ENCODE data around the gene ERAP2.

ERAP2 gene

DNA sequence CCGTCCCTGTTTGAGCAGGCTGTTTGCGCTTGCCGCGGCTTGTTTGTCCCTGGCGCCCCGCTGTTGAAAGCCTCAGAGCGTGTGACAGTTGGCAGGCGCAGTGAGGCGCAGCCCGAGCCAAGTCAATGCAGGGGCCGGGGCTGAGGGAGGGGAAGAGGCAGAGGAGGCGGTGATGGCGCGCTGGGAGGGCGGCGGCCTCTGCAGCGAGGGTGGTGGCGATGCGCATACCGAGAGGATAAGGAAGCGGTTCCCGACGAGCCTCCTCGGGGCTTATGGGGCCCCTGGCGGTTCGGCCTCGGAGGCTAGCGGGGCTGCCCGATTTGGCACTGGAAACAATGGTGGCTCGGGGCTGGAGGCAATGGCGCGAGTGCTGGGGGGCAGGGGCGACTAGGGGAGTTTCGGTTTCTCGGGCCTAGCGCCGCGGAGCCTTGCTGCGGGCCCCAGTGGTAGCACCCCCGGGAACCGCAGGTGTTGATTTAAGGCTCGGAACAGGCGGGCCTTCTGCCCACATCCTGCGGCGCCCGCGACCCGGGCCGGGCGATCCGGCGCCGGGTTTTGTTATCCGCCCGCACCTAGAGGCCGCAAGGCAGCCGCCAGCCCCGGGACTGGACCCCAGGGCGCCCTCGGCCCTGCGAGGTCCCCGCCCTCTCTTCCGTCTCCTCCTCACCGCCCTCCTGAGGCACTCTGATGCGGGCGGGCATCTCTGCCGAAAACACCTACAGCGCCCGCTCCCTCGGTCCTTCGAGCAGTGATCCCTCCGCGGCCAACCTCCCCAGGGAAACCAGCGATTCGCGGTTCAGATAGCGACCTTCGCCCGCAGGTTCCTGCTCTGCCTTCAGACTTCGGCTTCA, 58.6 kb downstream of the ERAP2 start:
- DNase-seq = peak; percentile 97

DNA sequence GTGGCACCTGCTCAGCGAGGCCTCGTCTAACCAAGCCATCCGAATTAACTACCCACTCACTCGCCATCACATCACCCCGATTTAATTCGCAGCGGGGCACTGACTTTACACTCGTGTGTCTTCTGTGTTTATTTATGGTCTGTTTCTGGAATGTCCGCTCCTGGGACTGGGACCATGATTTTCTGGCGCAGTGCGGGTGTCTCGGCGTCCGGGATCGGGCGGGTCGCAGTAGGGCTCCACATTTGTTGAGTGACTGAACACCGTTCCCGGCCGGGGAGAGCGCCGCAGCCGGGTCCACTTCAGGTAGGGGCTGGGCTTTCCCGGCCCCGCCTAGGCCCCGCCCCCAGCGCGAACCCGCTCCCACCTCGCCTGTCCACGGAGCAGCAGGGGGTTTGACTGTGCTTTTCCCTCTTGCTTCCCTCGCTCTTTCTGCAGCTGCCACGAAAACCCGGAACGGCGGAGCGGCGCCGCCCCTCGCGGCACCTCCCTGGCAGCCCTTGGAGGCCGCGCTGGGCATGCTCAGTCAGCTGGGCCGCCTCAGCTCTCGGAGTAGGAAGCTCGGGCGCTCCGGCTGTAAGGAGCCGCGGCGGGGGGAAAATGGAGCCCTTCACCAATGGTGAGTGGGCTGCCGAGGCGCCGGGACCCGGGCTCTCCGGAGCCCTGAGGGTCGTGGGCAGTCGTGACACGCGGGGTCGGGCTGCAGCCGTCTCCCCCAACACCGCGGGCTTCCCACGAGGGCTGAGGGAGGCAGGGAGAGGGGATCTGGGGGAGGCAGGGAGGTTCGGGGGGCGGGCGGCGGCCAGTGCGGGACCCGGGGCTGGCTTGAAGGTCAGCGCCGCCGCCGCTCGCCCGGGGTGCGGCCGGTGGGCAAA, 59.5 kb downstream of the ERAP2 start, which contains the start of gene LNPEP:
TSS of gene LNPEP (plus strand) at position 522 of the 872 bp plus-strand sequence. CDS start at position 598, 76 bp downstream.
- DNase-seq = peak; percentile 98

DNA sequence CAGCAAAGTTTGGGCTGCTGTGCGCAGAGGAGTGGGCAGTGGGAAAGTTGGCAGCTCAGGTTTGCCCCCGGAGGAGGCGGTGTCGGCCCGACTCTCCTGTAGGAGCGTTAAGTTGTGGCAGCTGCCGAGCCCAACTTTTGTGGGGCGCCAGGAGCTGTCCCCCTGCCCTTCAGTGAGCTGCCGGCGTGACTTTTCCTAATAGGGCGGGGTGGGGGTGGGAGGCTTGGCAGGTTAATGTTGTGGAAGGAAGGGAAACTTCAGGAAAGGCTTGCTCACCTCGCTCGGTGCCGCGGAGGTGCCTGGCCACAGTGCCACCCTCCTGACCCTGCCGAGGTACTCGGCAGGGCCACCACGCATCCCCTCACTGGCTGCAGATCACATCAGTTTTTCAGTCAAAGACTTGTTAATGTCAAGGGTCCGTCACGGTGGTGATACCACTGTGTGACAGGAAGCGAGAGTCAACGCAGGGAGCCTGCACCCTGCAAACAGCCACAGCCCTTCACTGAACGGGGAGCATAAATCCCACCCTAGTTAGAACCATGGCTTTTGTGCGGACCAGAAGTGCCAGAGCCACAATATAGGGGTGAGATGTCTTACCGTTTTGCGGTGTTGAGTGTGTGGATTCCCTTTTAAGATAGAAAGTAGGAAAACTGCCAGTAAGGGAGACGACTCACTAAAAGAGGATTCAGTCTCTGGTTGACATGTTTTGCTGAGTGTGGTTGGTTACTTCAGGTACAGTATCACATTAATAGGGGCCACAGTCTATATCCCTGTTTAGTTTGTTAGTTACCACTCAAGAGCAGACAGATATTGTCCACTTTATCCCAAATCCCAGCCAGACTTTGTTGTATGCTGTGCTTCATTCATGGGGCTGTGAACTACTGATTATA, 60.4 kb downstream of the ERAP2 start:
- DNase-seq = peak; percentile 81

DNA sequence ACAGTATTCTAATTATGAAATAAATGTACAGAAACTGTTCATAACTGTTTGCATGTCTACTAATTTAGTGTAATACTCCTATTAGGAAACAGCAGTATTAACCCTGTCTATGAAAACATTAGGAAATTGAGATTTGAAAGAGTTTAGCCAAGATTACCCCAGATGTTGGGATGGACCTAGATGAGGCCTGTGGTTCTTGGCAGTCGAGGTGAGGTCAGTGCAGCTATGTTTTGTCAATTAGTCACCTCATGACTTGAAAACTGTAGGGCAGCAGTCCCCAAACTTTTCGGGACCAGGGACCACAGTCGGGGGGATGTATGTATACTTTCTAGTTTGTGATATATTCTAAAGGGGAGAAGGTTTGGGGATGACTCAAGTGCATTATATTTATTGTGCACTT, 64.3 kb downstream of the ERAP2 start:
- DNase-seq = no peak

DNA sequence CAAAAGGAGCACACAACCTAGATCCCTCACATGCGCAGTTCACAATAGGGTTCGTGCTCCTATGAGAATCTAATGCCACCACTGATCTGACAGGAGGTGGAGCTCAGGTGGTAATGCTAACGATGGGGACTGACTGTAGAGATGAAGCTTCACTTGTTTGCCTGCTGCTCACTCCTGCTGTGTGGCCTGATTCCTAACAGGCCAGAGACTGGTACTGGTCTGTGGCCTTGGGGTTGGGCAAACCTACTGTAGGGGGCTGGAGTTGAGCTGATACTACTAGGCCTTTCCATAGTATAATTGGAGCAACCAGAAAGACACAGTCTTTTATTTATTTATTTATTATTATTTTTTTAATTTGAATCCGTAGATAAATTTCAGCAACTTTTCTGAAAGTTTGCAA, 64.8 kb downstream of the ERAP2 start:
- no peak for DNase-seq

DNA sequence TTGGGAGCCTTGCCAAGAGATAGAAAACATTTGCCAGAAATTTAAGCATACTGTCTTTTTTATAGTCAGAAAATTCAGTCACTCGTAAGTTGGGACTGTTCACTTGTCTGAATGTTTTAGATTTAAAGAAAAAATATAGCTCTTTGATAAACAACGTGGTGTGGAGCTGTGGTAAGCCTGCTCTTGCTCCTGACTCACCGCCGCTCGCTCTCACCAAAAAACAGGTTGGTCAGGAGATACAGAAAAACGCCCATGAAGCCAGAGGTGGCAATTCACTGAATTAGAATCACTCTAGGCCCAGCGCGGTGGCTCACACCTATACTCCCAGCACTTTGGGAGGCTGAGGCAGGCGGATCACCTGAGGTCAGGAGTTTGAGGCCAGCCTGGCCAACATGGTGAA, 65.8 kb downstream of the ERAP2 start:
- DNase-seq = no peak

DNA sequence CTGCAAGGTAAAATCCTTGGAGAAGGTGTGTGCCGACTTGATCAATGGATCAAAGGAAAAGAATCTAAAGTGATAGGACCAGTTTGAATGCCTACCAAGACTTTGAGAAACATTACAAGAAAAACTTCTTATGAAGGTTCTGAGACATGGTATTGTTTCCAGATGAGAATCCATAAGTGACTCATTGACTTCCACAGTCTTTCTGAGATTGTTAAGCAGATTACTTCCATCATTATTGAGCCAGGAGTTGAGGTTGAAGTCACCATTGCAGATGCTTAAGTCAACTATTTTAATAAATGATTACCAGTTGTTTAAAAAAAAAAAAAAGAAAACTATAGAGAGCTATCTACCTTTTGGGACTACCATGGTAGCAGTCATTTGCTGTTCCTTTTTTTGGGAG, 66.6 kb downstream of the ERAP2 start:
- no peak for DNase-seq

DNA sequence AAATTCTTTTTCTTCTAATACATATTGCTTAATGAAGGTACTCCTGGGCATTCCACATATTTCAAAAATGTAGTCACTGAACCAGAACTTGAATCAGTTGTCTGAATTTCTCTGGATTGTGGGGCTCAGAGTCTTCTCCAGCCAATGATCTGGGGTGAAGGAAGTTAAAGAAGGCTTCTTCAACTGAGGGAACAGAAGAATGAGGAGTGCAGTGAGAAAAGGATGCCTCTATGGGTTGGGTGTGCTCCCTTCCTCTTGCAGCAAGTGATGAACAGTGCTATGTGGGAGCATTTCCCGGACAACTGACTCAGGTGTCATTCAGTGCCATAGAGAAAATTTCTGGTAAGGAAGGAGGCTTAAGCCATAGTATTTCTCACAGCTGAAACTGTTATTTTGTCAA, 67.5 kb downstream of the ERAP2 start:
- no peak for DNase-seq

DNA sequence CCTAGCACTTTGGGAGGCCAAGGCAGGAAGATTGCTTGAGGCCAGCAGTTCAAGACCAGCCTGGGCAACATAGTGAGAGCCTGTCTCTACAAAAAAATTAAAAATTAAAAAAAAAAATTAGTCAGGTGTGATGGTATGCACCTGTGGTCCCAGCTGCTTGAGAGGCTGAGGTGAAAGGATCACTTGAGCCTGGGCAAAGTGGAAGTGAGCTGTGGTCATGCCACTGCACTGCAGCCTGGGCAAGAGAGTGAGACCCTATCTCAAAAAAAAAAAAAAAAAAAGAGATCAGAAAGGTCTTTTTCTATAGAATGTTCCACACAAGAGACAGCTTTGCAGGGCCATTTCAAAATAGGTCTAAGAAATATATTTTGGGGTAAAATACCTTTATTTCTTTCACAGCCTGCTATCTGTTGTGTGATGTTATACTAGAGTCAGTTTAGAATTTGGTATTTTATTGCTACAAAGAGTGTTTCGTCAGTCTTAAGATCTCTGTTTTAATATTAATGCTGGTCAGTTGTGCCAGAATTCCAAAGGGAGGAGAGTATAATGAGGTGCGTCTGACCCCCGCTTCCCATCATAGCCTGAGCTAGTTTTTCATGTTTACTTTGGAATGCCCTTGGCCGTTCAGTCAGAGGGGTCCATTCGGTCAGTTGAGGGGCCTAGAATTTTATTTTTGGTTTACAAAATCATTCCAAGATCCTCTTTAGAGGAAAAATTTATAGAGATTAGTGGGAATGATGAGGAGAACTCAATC, 69.0 kb downstream of the ERAP2 start:
- DNase-seq = no peak

DNA sequence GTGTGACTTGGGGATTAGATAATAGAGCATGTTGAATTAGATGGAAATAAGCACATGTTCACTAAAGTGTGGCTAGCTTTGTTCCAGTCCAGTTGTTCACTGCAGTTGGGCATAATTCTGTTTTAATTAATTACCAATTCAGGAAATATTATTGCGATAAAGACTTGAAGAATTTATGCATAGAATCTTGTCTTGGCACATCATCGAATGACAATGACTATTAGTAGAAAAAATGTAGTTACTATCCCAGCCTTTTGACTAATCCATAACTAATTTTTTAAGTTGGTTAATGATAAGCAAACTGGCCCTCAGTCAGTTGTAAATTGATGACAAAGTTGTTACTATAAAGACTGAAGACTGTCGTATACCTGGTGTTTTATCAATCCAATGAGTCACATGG, 70.1 kb downstream of the ERAP2 start:
- no peak for DNase-seq

DNA sequence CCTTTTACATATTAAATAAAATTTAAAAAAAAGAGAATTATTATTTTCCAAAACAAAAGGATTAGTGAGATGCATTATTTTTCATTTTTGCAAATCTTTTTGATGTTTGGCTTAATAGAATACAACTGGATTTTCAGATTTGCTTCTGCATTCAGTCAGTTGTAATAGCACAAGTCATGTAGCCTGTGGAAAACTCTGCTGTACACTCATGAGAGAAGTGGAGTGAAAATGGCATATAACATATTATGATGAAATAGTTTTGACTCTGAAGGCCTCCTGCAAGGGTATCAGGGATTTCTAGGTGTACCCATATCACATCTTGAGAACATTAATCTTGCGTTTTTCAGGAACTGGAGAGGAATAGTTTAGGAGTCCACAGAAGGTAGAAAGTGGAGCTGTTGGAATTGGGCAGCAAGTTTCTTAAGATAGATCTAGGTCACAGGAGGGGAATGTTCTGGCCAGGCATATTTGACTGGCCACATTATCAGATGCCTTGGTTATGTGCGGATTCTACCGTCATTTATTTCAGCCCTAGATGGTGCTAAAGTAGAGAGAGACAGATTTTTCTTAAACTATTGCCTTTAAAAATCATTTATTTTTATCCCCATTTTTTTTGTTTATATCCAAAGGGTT, 75.9 kb downstream of the ERAP2 start:
- DNase-seq = no peak

DNA sequence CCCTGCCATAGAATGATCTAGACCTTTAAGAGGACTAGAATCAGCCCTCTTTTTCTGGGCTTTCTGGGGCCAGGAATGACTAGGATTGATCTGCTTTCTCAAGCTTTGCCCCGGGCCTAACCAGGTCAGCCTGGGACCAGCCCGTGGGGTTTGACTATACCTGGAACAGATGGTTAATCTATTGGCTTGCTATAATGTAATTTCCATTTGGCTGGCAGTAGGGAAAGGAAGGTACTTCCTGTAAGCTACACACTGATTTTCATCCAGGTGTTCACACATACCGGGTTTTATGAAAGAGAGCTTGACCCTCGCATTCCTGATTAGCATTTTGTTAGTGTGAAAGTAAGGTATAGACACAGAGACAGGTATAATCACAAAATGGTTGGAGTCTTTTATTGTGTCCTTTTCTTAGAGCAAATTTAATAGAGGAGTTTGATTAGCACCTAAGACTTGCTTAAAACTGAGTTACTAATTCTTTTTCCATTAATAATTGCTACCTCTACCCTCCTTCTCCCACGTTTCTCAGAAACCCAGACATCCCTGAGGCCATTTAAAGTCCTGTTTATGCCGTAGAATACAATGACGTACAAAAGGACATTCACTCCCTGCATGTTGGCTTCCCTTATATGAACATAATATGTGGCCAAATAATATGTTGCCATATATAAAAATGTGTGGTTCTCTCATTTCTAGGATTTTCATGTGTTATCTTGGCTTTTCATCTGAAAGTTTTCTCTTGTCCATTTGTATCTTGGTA, 76.9 kb downstream of the ERAP2 start:
- DNase-seq = no peak

DNA sequence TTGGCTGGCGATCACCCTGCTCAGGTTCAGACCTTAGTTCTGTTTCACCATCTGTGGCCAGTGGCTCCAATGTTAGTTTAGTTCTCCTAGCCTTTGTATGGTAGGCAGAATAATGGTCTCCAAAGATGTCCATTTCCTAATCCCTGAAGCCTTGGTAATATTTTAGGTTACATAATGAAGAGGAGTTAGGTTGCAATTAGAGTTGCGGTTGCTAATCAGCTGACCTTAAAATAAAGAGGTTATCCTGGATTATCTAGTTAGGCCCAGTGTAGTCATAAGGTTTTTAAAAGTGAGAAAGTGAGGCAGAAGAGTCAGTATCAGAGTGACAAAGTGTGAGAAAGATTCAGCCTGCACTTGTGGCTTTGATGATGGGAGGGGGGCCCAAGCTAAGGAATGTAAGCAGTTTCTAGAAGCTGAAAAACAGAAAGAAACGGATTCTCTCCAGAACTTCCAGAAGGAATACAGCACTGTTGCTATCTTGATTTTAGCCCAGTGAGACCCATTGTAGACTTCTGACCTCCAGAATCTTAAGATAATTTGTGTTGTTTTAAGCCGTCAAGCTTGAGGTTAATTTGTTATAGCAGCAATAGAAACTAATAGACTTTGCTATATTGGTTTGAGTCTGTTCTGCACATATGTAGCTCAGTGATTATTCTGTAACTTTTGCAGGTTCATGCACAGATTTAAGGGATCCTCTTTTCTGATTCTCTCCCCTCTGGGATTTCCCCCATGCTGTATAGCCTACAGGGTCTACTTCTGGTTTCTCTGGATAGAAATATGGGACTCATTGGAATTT, 81.2 kb downstream of the ERAP2 start:
- peak; percentile 69 for DNase-seq

DNA sequence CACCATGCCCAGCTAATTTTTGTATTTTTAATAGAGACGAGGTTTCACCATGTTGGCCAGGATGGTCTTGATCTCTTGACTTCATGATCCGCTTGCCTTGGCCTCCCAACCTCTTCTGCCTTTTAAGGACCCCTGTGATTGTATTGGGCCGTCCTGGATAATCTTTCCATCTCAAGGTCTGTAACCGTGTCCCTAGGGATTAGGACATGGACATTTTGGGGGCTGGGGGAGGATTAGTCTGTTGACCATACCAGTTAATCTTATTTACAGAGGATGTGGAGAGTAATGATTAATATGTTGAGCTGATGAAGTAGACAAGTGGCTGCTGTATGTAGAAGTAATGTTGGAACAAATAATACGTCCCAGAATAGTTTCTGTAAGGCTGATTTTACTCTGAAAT, 82.7 kb downstream of the ERAP2 start:
- DNase-seq = no peak

DNA sequence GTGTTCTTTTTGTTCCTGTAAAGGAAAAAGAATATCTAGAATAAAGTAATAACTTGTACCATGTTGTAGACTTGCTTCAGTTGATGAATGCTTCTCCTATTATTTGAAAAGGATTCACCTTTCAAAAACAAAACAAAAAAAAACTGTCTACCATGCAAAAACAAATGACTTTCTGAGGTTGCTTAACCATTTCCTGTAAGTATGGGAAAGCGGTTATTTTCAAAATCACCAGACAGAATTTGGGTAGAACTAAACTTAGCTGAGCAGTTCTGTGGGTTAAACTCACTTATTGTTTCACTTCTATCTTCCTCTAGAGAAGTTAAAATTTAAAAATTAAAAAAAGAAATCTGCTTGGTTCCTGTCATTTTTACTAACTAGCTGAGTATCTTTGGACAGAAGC, 84.8 kb downstream of the ERAP2 start:
- no peak for DNase-seq

DNA sequence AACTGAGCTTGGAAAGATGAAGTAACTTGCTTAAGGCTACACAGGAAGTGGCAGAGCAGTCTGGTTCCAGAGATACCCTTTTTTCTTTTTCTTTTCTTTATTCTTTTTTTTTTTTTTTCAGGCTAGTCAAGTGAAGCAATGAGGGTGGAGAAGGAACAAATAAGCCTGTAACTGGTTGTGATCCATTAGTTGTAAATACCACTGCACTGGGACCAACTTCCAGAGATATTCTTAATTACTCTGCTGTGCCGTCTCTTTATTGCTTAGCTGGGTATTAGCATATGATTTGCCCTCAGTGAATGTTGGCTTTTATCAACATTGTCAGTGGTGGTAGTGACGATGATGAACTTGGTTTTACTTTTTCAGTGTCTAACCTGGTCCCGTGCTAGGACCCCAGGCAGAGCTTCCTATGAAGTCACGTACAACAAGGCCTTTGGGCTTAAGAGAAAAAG, 86.3 kb downstream of the ERAP2 start:
- no peak for DNase-seq

DNA sequence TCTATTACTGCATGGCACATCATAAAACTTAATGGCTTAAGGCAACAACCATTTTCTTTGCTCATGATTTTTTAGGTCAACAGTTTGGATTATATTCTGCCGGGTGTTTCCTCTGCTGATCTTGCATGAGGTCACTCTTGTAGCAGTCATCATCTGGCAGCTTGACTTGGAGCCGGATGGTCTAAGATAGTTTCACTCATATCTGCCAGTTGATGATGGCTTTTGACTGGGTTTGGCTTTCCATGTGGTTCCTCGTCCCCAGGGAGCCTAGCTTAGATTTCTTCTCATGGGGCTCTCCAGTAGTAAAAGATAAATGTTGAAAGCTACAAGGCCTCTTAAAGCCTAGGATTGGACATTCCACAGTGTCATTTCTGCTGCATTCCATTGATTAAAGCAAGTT, 87.0 kb downstream of the ERAP2 start:
- no peak for DNase-seq

DNA sequence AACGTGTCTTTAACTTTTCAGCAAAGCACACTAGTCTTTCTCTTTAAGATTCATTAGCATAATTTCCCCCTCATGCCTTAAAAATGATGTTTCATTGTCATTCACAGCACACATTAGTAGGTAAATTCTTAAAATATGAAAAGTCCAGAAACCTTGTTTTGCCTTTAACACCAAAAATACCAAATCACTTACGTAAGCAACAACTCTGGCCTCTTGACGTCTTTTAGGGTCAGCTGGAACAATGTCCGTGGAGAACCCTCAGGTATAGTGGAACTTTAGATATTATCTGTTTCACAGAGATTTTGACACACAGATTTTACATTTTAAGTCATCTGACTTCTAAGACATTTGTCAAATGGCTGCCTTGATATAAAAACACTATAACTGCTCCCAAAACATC, 90.5 kb downstream of the ERAP2 start:
- DNase-seq = no peak

DNA sequence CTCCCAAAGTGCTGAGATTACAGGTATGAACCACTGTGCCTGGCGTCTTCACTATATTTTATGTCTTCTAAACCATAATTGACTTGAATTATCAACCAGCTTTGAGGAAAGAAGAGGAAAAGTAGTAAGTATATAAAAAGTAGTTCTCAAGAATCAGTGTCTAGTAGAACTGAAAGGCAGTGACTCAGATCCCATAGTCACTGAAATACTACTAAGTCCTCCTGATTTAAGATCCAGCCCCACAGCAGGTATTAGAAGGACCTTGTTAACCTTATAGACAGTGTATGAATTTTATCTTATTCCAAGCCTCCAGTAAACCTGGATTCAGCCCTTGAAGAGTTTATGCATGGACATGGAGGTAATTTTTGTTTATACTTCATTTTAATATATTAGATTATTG, 91.1 kb downstream of the ERAP2 start:
- DNase-seq = no peak

DNA sequence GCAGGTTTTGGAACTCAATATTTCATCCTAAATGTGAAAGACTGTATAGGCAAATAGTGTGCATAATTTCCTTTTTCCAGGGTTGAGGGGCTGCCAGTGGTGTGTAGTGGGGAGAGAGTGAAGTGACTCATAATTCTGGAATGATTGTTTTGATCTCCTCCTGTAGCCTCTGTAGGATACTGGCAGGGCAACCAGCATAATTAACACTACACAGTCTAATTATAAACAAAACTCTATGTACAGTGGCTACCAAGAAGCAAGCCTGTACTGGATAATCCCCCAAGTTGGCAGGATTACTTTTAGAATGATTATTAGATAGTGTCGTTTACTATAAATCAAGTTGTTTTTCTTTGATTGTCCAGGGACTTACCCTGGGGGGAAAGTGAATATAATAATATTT, 91.8 kb downstream of the ERAP2 start:
- no peak for DNase-seq

Measured in activated effector memory CD4-positive, alpha-beta T cell treated with anti-CD3 and anti-CD28 coated beads, Interleukin-2, amount 50 U/mL, for 16 hours (primary cell).